GM19452 (cell line): ENCODE measurements around the gene PDGFB.

Source experiments
- ATAC-seq: cut with Tn5 transposase; IDR thresholded peaks from one replicate; pipeline ENCODE4 v1.9.1; 2021; ENCODE audit not compliant: unreplicated experiment

PDGFB gene

DNA sequence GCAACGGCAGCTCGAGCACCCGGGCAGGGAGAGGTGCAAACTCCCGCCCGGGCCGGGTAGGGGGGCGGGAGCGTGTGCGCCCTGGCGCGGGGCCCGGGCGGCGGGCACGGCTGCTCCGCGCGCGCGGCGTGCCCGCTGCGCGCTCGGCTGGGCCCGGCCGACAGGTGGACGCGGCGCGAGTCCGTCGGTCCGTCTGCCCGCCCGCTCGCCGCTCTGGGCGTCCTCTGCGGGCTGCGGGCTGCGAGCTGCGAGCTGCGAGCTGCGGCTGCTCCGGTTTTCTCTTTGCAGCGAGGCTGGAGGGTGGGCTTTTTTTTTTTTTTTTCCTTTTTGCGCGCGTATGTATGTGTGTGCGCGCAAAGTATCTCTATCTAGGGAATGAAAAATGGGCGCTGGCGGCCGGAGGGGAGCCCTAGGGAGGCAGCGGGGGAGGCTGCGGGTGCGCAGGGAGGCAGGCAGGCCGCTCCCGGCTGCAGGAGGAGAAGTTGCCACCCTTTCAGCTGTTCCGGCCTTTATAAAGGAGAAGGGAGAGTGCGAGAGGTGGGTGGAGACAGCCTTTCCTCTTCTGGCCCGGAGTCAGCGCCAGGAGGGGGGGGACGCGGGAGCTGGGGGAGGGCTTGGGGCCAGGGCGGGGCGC lies at the start of gene PDGFB:
TSS of gene PDGFB (minus strand) at position 487 of the 634 bp plus-strand sequence. CDS start 1,019 bp downstream, outside the sequence.
- no peak for ATAC-seq

DNA sequence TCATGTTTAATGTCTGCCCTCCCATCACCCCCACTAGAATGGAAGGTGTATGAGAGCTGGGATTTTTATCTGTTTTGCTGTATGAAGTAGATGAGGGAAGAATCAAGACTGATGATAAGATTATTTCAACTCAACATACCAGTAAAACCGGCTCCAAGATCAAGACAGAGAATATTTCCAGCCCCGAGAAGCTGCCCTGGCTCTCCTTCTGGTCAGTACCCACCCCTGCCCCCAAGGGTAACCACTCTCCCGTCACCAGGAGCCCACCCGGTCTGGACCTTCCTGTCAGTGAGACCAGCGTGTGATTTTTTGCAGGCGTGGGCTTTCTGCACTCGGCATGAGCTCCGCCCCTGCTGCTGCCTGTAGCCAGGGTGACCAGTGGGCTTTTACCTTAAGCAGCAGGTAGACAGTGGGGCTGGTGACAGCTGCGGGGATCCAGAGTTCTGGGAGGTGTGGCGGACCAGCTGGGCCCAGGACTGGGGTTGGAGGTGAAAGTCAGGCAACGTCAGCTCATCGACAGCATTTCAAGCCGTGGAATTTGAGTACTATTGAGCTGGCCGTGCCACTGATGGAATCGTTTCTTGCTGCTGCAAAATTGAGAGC lies 49.1 kb upstream of the PDGFB start:
- ATAC-seq, result no peak

DNA sequence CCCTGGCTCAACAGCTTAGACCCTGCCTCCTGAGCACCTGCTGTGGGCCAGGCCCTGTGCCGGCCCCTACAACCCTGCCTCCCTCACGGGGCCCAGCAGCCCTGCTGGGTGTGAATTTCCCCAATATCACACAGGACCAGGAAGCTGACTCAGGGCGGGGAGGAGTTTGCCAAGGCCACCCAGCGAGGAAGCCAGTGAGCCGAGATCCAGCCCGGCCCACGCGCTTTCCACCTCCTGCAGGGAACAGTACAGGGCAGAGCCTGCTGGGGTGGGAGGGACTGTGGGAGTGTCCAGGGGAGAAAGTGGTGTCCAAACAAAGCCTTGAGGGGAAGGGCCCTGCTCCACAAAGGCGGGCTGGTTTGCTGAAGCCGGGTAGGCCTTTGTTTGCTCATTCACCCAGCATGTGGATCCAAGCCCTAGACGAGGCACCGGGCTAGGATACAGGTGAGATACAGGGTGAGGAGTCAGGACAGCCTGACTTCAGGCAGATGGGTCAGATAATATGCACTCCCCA lies 47.8 kb upstream of the PDGFB start:
- no peak for ATAC-seq

DNA sequence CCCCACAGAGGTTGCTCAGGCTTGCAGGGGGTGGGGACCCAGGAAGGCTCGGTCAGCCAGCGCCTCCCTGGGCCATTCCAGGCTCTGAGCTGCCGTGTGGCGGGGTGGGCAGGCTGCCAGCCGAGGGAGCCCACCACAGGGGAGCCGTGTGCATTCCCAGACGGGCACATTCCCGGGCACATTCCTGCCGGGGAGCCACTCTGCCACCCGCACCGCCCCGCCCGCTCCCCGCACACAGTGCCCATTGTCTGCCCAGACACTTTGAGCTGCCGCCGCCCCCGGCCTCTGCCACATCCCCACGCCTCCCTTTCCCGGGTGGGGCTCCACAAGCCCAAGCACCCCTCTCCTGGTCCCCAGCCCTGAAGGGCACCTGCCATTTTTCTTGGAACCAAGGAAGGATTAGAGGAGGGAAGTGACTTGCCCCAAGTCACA lies 47.3 kb upstream of the PDGFB start:
- no peak for ATAC-seq

DNA sequence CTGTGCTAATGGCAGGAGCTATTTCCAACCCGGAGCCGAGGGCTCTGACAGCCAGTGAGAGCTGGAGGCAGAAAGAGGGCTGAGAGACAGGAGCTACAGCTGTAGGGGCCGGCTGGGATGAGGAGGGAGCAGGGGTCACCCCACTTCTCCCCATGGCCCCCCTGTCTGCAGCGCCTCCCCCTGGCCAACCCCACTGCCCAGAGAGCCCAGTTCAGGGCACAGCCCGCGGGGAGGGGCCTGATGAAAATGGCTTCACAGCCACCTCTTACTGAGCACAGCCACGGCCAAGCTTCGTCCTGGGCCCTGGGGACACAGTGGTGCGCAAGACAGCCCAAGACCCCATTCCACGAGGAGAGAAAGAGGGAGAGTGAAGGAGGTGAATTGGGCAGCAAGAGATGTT lies 46.7 kb upstream of the PDGFB start:
- no peak for ATAC-seq

DNA sequence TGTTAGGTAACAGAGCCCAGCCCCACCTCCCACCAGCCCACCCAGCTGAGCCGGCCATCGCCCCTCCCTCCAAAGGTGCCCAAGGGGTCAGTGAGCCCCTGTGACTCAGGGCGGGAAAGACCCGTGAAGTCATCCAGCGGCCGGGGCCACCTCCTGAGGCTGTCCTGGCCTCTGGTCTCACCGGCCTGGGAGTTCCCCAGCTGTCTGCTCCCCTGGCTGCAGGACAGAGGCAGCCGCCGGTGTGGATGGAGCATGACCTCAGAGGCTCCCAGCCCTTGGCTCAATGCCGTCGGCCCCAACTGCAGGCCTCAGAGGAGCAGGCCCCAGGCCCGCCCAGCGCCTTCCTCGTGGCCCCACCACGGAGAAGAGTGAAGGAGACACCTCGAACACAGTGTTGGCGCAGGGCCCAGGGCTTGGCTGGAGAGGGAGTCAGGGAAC lies 46.0 kb upstream of the PDGFB start:
- no peak for ATAC-seq

DNA sequence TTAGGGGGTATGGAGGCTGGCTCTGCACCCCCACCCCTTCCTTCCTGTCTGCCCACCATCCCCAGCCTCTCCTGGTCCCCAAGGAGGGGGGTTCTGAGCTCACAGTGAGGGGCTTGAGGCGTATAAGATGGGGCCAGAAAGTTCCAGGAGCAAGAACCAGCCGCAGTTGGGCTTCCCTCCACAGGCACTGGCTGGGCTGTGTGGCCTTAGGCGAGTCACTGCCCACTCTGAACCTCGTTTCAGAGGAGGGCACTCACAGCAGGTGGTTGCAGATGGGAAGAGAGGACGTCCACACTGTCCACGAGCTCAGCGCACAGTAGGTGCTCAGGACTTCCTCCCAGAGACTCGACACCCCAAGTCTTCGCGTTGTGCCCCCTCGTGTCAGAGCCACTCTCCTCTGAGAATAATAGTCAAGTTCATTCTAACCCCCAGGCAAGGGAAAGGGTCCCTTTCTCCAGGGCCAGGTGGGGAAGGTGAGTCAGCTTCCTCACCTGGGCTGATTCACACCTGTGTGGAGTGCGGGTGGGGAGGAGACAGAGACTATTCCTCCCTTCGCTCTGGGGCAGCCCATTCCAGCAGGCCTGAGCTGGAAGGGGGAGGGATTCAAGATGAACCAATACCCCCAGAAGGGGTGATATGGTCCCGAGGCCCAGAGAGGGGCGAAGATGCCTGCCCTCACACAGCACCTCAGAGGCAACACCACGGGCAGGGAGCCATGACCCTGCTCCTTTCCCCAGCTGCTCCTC lies 45.4 kb upstream of the PDGFB start:
- no peak for ATAC-seq

DNA sequence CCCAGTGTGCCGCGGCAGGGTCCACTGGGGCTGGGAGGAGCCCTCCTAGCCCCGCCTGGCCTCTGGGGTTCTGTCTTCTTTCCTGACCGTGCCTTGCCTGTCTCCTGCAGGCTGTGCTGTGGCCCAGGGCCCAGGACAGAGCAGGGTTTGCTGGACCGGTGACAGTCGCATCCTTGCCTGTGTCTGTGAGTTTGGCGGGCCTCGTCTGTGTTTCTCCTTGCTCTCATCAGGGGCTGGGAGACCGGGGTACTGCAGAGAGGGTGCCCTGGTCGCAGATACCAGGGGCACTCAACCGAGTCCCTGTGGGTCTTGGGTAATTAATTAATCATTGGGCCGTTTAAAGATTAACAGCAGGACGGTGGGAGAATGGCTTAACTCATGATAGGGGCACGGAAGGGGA lies 44.8 kb upstream of the PDGFB start:
- ATAC-seq, result no peak

DNA sequence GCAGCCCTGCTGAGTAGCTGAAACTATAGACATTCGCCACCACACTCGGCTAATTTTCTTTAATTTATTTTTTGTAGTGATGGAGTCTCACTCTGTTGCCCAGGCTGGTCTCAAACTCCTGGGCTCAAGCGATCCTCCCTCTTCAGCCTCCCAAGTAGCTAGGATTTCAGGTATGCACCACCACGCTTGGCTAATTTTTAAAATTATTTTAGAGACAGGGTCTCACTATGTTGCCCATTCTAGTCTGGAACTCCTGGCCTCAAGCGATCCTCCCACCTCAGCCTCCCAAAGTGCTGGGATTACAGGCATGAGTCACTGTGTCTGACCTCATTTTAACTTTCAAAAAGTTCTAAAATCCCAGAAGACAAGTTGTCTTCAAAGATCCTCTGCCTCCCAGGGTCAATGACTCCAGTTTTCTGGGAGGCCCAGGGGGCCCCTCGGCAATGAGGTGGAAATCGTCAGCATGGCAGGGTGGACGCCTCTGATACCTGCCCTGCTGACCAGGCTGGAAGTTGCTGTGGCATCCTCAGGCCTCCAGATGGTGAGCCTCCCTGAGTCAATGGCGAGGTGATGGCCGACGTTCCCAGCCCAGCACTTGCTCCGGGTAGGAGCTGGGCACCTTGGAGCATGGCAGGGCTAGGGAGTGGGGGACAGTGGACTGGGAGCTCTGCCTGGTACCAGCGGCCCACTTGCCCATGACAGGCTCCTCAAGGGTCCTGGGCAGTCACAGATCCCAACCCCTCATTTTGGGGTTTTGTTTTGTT lies 43.5 kb upstream of the PDGFB start:
- no peak for ATAC-seq

DNA sequence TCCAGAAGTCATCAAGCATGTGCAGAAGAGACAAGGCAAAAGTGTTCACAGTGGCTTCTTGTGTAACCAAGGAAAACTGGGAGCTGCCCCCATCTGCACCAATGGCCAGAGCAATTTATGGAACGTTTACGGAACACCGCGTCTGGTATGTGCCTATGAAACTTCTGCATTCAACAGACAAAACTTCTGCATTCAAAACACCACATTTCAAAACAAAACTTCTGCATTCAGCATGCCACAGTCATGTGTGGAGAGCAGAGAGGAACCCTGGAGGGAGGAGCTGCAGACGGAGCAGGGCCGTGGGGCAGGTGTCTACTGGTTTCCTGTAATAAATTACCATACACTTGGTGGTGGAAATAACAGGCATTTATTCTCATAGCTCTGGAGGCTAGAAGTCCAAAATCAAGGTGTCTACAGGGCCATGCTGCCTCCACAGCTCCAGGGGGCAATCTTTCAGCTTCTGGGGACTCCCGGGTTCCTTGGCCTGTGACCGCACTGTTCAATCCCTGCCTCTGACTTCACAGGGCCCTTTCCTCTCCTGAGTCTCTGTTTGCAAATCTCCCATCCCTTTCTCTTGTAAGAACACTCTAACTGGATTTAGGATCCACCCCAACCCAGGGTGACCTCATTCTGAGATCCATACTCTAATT lies 42.4 kb upstream of the PDGFB start:
- ATAC-seq, result no peak

DNA sequence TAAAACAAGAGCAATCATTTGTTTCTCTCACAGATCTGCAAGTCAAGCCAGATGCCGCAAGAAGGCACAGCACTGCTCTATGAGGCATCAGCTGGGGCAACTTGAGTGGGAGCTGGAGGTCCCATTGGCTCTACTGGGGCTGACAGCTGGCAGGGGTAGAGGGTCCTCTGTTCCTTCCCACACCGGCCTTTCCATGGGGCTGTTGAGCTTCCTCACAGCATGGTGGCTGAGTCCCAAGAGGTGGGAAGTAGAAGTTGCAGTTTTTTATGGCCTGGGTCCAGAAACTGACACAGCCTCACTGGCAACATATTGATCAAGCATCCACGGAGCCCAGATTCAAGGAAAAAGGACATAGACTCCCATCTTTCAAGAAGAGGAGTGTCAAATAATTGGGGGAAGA lies 40.2 kb upstream of the PDGFB start:
- no peak for ATAC-seq

DNA sequence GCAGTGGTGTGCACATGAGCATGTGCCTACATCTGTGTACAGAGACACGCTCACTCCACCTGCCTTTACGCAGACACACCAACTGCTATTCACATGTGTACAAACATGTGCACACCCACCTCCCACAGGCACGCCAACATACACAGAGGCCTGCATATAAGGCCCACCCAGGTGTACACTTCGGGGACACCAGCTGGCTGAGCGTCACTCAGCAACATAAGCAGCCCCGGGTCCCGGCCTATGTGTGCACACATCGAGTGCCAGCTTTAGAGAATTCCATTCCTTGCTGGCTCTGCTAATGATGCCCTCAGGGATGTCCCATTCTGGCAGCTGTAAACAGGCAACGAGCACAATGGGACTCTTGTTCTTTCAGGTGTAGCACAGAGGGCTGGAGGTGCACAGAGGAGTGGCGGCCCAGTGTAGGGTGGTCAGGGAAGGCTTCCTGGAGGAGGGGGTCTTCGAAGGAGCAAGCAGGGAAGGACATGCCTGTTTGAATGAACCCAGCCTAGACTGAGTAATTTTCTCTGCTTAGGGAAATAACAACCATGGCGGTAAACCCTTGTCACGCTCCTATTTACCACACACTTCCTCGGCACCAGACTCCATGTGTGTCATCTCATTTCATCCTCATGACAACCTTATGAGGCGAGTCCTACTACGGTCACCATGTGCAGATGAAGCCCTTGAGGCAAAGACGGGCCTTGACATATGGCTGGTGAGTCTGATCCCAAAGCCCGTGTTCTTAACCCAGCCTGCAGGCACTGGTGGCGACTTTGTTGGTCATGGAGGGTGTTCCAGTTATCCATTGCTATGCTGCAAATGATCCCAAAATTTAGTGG lies 39.6 kb upstream of the PDGFB start:
- ATAC-seq, result no peak

DNA sequence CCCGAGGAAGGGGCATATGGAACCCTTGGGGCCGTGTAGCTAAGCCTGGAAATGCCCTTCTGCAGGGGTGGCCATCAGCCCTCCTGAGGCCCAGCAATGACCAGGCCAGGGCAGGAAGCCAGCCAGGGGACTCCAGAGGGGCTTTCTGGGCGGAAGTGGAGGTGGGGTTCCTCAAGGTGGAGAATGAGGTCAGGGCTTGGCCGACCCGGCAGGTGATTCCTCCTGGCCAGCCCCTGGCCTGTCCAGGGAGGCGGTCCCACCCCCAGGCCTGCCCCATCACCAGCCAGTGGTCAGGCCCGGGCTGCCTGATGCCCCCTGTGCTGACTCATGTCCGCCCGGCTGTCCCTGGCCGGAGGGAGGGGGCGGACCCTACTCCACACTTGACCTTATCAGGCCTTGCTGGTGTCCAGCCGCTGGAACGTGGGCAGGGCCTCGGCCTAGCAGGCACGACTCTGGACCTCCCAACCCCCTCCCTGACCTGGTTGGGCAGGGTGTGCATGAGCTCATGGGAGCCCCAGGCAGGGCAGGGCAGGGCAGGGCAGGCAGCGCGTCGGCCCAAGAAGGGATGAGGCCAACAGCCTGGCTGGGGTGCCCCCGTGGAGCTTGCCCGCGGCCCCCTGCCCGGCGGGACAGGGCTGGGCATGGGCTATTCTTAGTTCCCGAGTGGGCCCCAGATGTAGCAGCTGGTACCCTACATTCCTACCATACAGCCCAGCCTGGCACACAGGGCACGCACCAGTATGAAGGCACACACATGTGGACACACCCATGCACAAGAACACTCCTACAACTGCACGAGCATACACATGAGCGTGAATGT lies 38.8 kb upstream of the PDGFB start:
- no peak for ATAC-seq

DNA sequence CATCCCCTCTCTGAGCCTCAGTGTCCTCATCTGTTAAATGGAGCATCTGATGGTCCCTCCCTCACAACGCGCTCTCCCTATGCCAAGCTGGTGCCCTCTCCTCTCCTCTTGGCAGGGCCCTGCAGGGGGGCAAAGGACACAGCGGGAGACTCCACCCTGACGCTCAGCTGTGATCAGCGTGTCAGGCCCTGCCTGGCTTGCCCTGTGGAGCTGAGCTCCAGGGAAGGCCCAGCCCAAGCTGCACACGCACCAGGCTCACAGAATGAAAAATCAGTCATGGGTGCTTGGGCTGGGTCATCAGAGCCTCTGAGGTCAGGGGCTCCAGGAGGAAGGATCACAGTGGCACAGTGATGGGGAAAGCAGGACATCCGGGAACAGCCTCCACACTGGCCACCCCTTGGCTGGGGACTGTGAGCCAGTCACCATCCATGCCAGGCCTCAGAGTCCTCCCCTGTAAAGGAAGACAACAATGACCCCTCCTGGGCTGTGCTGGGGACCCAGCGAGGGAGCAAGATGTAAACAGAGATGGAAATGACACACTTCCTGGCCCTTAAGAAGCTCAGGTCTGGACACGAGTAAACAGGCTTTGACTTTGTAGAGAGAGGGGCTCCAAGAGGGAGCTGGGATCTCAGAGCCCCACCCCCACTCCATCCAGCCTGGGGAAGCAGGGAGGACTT lies 38.0 kb upstream of the PDGFB start:
- ATAC-seq, result no peak

DNA sequence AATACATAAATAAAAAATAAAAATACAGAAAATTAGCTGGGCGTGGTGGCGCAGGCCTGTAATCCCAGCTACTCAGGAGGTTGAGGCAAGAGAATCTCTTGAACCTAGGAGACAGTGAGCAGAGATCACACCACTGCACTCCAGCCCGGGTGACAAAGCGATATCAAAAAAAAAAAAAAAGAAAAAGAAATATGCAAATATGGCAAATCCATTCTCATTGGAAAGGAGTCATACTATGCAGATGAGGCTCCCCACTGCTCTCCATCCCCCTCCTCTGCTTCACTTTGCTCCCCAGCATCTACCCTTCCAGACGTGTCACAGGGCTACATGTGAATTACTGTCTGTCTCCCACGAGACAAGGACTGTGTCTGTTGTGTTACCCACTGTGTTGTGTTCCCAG lies 36.3 kb upstream of the PDGFB start:
- ATAC-seq, result no peak

DNA sequence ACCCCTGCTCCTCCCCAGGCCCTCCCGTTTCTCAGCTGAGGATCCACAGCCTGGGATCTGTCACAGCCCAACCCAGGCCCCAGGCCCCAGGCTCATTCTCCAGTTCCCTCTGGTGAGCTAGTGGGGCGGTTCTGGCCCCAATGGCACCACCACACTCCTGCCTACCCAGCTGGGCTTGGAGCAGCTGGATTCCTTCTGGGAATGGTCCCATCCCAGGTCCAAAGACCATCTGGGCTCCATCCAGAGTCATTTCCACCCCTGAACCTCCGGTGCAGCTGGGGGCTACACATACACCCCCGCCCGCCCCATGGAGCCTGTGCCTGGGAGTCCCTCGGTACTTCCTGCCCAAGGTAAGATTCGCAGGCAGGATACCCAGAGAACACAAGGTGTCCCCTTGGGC lies 35.5 kb upstream of the PDGFB start:
- ATAC-seq, result no peak

DNA sequence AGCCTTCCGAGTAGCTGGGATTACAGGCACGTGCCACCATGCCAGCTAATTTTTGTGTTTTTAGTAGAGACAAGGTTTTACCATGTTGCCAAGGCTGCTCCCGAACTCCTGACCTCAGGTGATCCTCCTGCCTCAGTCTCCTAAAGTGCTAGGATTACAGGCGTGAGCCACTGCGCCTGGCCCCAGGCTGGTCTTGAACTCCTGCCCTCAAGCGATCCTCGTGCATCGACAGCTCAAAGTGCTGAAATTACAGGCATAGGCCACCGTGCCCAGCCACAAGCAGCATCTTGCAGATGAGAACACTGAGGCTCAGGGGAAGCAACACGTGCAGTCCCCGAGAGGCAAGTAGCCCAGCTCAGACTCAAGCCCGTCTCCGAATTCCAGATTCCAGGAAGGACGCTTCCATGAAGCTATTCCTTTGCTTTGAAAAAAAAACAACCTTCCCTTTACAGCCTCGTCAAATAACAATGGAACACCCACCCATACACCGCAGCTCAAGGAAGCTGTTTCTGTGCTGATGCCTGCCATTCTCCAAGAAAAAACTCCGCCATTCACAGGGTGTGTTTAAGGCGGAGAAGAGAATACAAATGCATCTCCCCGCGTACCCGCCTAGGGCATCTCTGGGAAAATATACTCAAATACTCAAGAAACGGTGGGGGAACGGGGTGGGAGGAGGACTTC lies 34.5 kb upstream of the PDGFB start:
- ATAC-seq, result no peak

DNA sequence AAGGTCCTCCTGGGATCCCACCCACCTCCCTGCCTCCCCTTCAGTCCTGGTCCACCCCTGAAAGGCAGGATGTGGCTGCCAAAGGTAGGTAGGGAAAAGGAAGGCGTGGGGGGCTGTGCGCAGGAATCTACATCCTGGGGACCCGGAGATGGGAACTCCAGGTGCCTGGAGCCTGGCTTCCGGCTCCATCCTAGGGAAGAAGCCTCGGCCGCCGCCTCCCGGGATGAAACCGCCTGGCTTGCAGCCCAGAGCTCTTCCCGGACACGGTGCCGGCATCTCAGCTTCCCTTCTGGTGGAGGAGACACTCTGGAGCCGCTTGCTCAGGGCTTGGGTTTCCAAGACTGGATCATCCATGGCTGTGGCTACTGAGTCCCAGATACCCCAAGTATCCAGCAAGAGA lies 33.3 kb upstream of the PDGFB start:
- no peak for ATAC-seq
